PC-3 (cell line): ENCODE results near the gene PLCB4.

Source experiments
- CTCF ChIP-seq: fragments of 300-600 bp; sonication (generic); conservative IDR thresholded peaks from 2 replicates; pipeline ENCODE4 v1.5.1; 2017; ENCODE audit warnings: antibody characterized with exemption, low read depth, mild to moderate bottlenecking, low read length
- EZH2 ChIP-seq: fragments of 300-600 bp; sonication (generic); IDR thresholded peaks from one replicate; pipeline ENCODE4 v1.6.1; 2017; ENCODE audit warnings: antibody characterized with exemption, mild to moderate bottlenecking, low read length; ENCODE audit not compliant: unreplicated experiment
- EZH2phosphoT487 ChIP-seq: fragments of 300-600 bp; sonication (generic); IDR thresholded peaks from 2 replicates; pipeline ENCODE4 v1.6.1; 2018; ENCODE audit warnings: mild to moderate bottlenecking, antibody characterized with exemption, low read length, borderline replicate concordance

GRCh38 chr20:9071976-9072726, 3.3 kb downstream of the PLCB4 start:
- TF ChIP-seq CTCF (no peak), EZH2 (no peak), EZH2phosphoT487 (no peak)
